ENCODE measurements around the gene ESAM.
A peak's percentile ranks its signal among the peaks of the same experiment; 100 is the strongest.

ESAM gene

GRCh38 chr11:124722176-124722575 lies 39.9 kb downstream of the ESAM start:
- no peak for DNase-seq (ENCODE audit: low spot score in 2 of 2)
- no peaks in the 10 kb centered on the region for H3K36me3 ChIP-seq (replicated peaks)
- in situ Hi-C loops (cut with MboI; ENCODE audit: low sequenced_read_pairs): no loop called here
- no peaks in the 10 kb centered on the region for H3K9me3 ChIP-seq
- peaks cover 13% of the 10 kb centered on the region for H3K4me1 ChIP-seq
- peaks cover 28% of the 10 kb centered on the region for H3K27me3 ChIP-seq (ENCODE audit: low read depth)
- no peak overlapping the region for H3K4me3 ChIP-seq

GRCh38 chr11:124719534-124719933 lies 42.6 kb downstream of the ESAM start:
- peaks cover 3% of the 10 kb centered on the region; the same call in 1 of the 2 replicates for H3K4me1 ChIP-seq

GRCh38 chr11:124718801-124719200 lies 43.3 kb downstream of the ESAM start:
- no peak overlapping the region for H3K4me3 ChIP-seq
- DNase-seq (ENCODE audit: low spot score in 2 of 2): no peak
- H3K4me1 ChIP-seq: peaks cover 3% of the 10 kb centered on the region; the same call in 1 of the 2 replicates
- no peaks in the 10 kb centered on the region for H3K9me3 ChIP-seq
- in situ Hi-C loops (cut with MboI; ENCODE audit: low sequenced_read_pairs): no loop called here
- H3K36me3 ChIP-seq (replicated peaks): no peaks in the 10 kb centered on the region
- peaks cover 28% of the 10 kb centered on the region for H3K27me3 ChIP-seq (ENCODE audit: low read depth)

More at GRCh38 chr11:124719534-124719933, 42.6 kb downstream of the ESAM start:
- no peak overlapping the region for H3K4me3 ChIP-seq
- no peaks in the 10 kb centered on the region for H3K36me3 ChIP-seq (replicated peaks)
- in situ Hi-C loops (cut with MboI; ENCODE audit: low sequenced_read_pairs): no loop called here
- DNase-seq (ENCODE audit: low spot score in 2 of 2): no peak
- peaks cover 28% of the 10 kb centered on the region for H3K27me3 ChIP-seq (ENCODE audit: low read depth)
- H3K9me3 ChIP-seq: no peaks in the 10 kb centered on the region

GRCh38 chr11:124717786-124718651 lies 44.1 kb downstream of the ESAM start:
- Histone ChIP-seq H3K27me3 (ENCODE audit: low read depth) (peaks cover 28% of the 10 kb centered on the region), H3K9me3 (no peaks in the 10 kb centered on the region), H3K36me3 (replicated peaks) (no peaks in the 10 kb centered on the region), H3K4me1 (peaks cover 3% of the 10 kb centered on the region; the same call in 1 of the 2 replicates), H3K4me3 (peak overlapping the region; percentile 18)
- in situ Hi-C loops (cut with MboI; ENCODE audit: low sequenced_read_pairs): no loop called here
- peak; percentile 22 to 51 for DNase-seq (ENCODE audit: low spot score in 2 of 2)

GRCh38 chr11:124717421-124717785 lies 44.7 kb downstream of the ESAM start:
- in situ Hi-C loops (cut with MboI; ENCODE audit: low sequenced_read_pairs): no loop called here
- Histone ChIP-seq H3K4me1 (peaks cover 3% of the 10 kb centered on the region; the same call in 1 of the 2 replicates), H3K4me3 (no peak overlapping the region), H3K9me3 (no peaks in the 10 kb centered on the region), H3K36me3 (replicated peaks) (no peaks in the 10 kb centered on the region), H3K27me3 (ENCODE audit: low read depth) (peaks cover 24% of the 10 kb centered on the region)
- no peak for DNase-seq (ENCODE audit: low spot score in 2 of 2)

- Histone ChIP-seq H3K36me3 (replicated peaks) (no peaks in the 10 kb centered on the region), H3K27me3 (ENCODE audit: low read depth) (peaks cover 24% of the 10 kb centered on the region), H3K4me1 (peaks cover 3% of the 10 kb centered on the region; the same call in 1 of the 2 replicates), H3K9me3 (no peaks in the 10 kb centered on the region), H3K4me3 (no peak overlapping the region)
- DNase-seq (ENCODE audit: low spot score in 2 of 2): no peak
- in situ Hi-C loops (cut with MboI; ENCODE audit: low sequenced_read_pairs): no loop called here
Measured at GRCh38 chr11:124716591-124716990, 45.5 kb downstream of the ESAM start.

- in situ Hi-C loops (cut with MboI; ENCODE audit: low sequenced_read_pairs): no loop called here
- H3K27me3 ChIP-seq (ENCODE audit: low read depth): peaks cover 2% of the 10 kb centered on the region
- DNase-seq (ENCODE audit: low spot score in 2 of 2): no peak
- no peaks in the 10 kb centered on the region for H3K4me1 ChIP-seq
- H3K36me3 ChIP-seq (replicated peaks): no peaks in the 10 kb centered on the region
- H3K4me3 ChIP-seq: no peak overlapping the region
- 0 out of 2 replicates have a peak, but pooled peaks cover 3% of the 10 kb centered on the region for H3K9me3 ChIP-seq
Measured at GRCh38 chr11:124712392-124712791, 49.7 kb downstream of the ESAM start.

GRCh38 chr11:124707829-124708228 lies 54.3 kb downstream of the ESAM start:
- Histone ChIP-seq H3K27me3 (ENCODE audit: low read depth) (no peaks in the 10 kb centered on the region), H3K36me3 (replicated peaks) (no peaks in the 10 kb centered on the region), H3K9me3 (0 out of 2 replicates have a peak, but pooled peaks cover 3% of the 10 kb centered on the region), H3K4me1 (no peaks in the 10 kb centered on the region), H3K4me3 (no peak overlapping the region)
- in situ Hi-C loops (cut with MboI; ENCODE audit: low sequenced_read_pairs): no loop called here
- no peak for DNase-seq (ENCODE audit: low spot score in 2 of 2)
